HTERT RPE-1 (cell line): ENCODE results near the gene MAP1B.
"Not testable (repeated sequence)": the region's sequence is repeated elsewhere in the genome, so short reads cannot be mapped to it uniquely, and the experiment has no call there.

Experiments used
- in situ Hi-C: fragments of 300-500 bp; cut with MboI; formaldehyde crosslinking; loops from 4 replicates; pipeline ENCODE4 v1.14.3; 2020; ENCODE audit warnings: low sequenced_read_pairs

Gene MAP1B

DNA sequence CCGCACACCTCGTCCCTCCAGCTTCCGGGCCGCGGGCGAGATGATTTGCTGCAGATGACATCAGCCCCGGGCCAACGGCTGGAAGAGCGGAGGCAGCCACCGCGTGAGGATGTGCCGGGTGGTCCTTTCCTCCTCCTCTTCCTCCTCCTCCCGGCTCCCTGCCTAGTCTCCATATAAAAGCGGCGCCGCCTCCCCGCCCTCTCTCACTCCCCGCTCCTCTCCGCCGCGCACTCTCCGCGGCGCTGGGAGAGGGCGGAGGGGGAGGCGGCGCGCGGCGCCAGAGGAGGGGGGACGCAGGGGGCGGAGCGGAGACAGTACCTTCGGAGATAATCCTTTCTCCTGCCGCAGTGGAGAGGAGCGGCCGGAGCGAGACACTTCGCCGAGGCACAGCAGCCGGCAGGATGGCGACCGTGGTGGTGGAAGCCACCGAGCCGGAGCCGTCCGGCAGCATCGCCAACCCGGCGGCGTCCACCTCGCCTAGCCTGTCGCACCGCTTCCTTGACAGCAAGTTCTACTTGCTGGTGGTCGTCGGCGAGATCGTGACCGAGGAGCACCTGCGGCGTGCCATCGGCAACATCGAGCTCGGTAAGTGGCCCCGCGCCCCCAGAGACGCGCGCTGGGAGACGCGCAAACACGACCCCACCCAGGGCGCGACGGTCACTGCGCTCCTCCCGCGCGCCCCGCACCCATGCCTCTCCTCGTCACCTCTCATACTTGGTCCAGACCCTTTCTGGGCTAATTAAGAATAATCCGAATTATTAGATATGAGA is at the start of gene MAP1B:
Gene MAP1B, plus strand, starts transcription at position 345 of the 770 bp plus-strand sequence. Its CDS starts 57 bp downstream, at position 402.
- in situ Hi-C loops = no loop called here

DNA sequence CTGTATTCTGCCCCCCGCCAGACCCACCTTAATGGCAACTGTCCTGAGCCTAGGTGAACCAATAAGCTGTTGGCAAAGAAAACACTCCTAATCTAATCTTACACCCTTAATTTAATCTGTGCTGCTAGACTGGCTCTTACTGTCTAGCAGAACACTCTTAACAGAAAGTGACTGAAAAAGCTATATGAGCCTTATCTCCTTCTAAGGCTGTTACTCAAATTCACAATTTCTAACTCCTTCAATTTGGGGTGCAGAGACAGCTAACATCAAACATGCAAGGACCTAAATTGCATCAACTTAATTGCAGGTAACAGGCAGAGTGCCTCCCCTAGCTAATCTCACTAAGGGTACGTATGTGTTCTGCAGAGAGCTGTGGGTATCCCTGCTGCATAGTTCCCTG is 49.5 kb upstream of the MAP1B start:
- in situ Hi-C loops = no loop called here

DNA sequence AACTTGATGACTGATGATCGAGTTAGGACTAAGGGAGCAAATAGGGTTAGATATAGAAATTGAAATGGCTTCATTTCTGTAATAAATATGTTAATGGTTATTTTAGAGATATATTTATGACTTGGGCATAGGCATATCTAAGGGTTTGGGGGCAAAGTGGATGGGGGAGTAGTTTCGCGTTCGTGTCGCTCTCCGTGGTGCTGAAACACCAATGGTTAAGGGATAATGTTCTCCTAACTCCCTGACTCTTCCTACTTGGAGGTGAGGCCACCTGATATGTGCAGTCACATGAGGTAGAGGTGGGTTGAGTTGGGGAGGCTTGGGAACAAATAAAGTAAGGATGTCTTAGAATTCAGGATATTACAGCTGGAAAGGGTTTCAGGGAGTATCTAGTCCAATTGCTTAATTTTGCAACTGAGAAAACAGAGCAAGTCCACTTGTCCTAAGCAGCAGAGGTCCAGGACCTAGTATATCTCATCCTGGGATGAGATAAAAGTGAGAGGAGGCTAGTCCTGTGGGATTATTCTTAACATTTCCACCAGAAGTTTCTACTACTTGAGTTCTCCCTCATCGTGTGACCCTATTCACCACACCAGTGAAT is 44.0 kb upstream of the MAP1B start:
- in situ Hi-C loops = no loop called here

DNA sequence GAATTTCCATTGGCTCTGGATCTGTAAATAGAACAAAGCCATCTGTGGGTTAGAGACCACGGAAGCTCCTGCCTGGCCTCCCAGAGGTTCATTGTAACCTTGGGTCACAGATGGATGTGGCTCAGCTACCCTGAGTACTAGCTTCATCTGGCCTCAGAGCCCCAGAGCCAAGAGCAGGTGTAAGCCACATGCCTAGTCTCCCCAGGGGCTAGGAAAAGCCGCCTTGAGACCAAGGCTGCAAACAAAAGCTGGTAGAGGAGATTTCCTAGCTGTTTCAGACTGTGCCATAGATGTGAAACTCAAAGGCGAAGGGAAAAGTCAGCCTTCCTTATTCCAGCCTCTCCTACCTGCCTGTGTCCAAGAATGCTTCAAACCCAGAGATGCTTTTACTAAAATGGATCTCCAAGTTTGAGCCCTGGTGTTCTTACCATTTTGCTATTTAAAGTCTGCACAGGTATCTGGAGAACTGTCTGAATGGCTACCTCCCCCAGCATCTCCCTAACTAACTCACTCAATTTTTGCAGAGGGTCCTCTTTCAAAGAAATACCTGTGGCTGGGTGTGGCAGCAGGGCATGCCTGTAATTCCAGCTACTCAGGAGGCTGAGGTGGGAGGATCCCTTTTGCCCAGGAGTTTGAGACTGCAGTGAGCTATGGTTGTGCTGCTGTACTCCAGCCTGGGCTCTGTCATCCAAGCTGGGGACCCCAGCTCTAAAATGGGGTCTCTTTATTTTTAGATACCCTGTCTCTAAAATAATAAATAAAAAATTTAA is 42.3 kb upstream of the MAP1B start:
- in situ Hi-C loops = no loop called here

DNA sequence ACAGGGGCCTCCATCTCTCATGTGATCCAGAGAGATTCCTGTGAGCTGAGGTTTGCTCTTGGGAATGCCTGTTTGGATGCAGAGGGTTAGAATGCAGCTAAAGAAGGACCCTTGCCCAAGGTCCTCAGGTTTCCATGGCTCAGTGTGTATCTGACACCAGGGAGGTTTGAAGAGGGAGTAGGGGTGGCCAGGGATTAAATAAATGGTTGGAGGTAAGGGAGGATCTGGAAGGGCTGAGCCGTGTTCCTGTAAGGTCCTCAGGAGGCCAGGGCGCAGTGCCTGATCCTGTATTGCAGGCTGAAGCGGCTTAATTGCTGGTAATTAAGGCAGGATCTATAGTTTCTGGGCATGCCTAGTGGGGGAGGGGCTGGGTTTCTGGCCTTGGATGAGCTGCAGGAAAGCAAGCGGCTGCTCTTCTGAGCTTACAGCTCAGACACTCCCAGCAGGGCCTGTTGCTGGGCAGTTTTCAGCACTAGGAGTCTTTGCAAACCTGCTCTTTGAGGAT is 41.5 kb upstream of the MAP1B start:
- in situ Hi-C loops = no loop called here

GRCh38 chr5:72066705-72067107 is 40.6 kb upstream of the MAP1B start:
- in situ Hi-C loops = no loop called here

GRCh38 chr5:72067682-72068470 is 39.4 kb upstream of the MAP1B start:
- in situ Hi-C loops = no loop called here

DNA sequence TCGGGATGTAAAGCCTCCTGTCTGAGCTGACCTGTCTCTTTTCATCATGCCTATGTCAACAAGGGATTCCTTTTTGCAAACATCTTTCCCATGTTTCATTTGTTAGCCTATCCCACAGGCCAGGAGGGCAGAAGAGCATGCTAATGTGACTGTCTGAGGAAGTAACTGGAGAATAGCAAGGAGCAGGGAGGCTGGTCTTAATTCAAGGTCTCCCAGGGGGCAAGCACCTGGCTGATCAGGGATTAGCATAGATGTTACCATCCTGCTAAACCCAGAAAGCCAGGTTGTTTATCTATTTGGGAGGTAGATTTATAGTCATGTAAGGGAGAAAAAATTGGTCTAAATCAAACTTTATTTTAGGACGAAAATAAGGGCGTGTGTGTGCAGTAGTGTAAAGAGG is 36.7 kb upstream of the MAP1B start:
- in situ Hi-C loops = no loop called here

- in situ Hi-C loops = no loop called here
Observed at GRCh38 chr5:72071906-72072305, 35.4 kb upstream of the MAP1B start.

DNA sequence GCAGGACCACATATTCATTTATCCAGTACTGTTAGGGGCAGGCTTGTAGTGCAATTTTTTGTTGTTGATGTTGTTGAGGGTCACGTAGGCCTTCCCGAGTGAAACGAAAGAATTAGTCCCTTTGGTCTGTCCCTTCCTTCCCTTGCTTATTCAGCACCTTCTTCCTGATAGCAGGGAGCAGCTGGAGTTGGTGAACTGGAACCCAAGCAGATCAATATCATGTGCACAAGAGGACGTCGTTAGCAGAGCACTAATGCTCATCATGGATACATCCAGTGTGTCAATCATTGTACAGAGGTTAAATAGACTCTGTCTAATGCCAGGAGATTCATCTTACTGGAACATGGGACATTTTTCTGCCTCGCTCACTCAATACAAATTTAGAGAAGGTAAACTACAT is 33.0 kb upstream of the MAP1B start:
- in situ Hi-C loops = no loop called here

DNA sequence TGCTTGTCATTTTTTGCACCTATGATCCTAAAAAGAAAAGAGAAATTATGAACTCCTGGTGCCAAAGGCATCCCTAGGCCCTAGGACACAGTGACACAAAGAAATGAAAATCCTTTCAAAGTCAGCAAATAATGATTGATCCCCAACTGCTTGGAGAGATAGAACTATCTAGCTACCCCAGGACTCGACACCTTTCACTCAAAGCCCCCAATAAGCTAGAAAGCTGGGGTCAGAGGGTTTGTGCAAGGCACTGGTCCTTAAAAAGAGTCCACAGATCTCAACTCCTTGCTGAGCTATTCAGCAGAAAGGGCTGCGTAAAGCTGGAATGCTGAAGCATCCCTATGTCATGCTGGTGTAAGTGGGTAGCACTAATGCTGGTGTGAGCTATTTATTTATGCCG is 31.8 kb upstream of the MAP1B start:
- in situ Hi-C loops = no loop called here

DNA sequence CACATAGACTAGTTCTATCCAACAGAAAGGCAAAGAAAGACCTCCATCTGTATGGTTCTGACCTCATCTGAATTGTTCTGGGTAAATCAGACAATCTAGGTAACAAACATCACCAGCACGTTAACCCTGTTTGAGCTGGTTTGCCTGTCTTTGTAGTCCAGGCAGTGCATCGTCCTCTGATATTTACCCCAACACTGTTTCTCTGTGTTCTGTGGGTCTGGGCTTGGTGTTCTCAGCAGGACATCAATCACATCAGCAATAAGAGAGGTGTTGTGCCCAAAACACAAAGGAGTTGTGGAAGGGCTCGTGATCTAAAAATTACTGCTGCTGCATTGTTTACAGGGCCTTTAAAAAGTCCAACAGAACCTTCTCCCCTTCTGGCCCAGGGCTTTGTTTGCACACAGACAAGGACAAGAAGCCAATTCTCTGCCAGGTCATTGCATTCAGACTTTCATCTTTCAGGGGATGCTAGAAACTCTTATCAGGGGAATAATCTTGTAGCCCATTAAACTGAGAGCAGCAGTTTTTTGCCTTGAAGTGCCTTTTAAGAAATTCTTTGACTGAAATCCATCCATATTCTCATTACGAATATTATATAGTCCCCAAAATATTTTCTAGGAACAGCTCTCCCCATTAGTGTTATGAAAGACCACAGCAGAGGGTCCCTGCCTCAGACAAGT is 30.5 kb upstream of the MAP1B start:
- in situ Hi-C loops = no loop called here

- in situ Hi-C loops = no loop called here
Observed at GRCh38 chr5:72077390-72077789, 29.9 kb upstream of the MAP1B start.

DNA sequence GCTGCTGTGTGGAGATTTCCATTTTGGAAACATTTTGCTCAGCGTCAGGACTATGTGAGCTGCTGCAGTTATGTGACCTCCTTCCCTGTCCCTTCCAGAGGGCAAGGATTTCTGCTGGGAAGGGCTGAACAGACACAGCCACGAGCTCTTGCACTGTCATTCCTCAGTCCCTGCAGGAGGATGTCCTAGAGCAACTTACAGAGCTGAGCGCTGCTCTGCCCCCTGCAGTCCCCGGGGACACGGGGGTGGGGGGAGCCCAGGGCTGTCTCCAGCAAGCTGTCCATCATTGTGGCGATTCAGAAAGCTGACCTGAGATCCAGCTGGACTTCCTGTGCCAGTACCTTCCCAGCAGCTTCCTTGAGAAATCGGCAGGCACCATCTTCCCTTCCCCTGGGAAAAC is 28.0 kb upstream of the MAP1B start:
- in situ Hi-C loops = no loop called here

DNA sequence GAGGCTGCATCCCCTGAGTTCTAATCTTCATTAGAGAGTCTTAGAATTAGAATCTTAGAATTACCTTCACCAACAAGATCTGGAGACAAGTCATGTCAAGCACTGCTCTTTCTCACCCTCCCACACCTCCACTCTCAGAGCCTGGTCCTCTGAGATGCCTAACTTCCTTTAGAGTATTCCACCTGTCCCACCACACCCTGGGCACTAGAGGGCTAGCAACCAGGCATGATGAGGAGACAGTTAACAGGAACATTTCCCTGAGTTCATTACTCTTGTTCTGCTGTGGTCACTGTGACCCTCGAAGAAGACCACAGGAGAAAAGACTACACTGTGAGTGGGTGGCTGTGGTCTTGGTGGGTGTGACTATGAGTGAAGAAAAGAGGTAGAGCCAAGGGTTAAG is 25.2 kb upstream of the MAP1B start:
- in situ Hi-C loops = no loop called here

- in situ Hi-C loops = no loop called here
Observed at GRCh38 chr5:72084876-72085275, 22.4 kb upstream of the MAP1B start.

DNA sequence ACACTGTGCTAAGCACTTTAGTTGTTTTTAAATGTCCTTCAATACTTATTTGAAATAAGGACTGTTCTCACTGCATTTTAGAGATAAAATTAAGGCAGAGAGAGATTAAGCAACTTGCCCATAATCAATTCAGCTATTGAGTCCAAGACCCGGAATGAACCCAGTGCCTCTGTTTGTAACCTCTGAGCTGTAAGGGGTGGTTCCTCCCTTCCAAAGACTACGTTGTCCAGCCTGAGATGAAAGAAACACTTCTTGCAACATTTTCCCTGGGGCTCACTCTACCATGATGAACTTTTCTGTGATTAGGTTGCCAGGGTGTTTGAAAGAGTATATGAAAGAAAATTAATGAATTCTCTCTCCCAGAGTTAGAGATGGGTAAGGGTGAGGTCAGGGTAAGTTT is 22.0 kb upstream of the MAP1B start:
- in situ Hi-C loops = no loop called here

GRCh38 chr5:72089713-72090112 is 17.6 kb upstream of the MAP1B start:
- in situ Hi-C loops = not testable (repeated sequence)

GRCh38 chr5:72092074-72092473 is 15.2 kb upstream of the MAP1B start:
- in situ Hi-C loops = no loop called here

GRCh38 chr5:72093217-72093616 is 14.1 kb upstream of the MAP1B start:
- in situ Hi-C loops = no loop called here
